DOHH2 (cell line): Measurements from ENCODE around the gene RPS6KA4.

ENCODE experiments used
- CTCF ChIP-seq: fragments of 200-600 bp; sonication (generic); IDR thresholded peaks from one replicate; pipeline ENCODE4 v1.5.1; 2014; ENCODE audit warnings: antibody characterized with exemption, mild to moderate bottlenecking, low read depth, low read length; ENCODE audit not compliant: poor library complexity, severe bottlenecking
- EZH2phosphoT487 ChIP-seq: fragments of 200-600 bp; sonication (generic); IDR thresholded peaks from 2 replicates; pipeline ENCODE4 v1.6.1; 2017; ENCODE audit warnings: borderline replicate concordance, mild to moderate bottlenecking, antibody characterized with exemption, low read length, moderate library complexity, mixed read lengths

- TF ChIP-seq CTCF (no peak), EZH2phosphoT487 (no peak)
These were observed 46.0 kb upstream of the RPS6KA4 start for GRCh38 chr11:64312947-64313346.
